Endothelial cell of hepatic sinusoid (primary cell): Measurements from ENCODE around the gene FOXF2.

ENCODE experiments used
- in situ Hi-C: cut with HindIII; loops from 2 replicates; pipeline ENCODE4 v1.10.0; 2017; ENCODE audit warnings: low sequenced_read_pairs

FOXF2 gene

GRCh38 chr6:1438471-1438881 is 49.1 kb downstream of the FOXF2 start:
- in situ Hi-C loops = no loop called here

- in situ Hi-C loops = no loop called here
Observed at GRCh38 chr6:1439349-1439748, 50.0 kb downstream of the FOXF2 start.

- in situ Hi-C loops = no loop called here
Observed at GRCh38 chr6:1442929-1443328, 53.6 kb downstream of the FOXF2 start.
